Activated T-cell treated with anti-CD3 and anti-CD28 coated beads, Interleukin-2, amount 50 U/mL, for 4 hours (primary cell): Measurements from ENCODE around the gene BCL2L1. TPM values are rescaled to one million over a fixed set of nuclear protein-coding genes. Genes with fewer than 3 reads are reported as not detected.

Source experiments
- ATAC-seq, 2 donors: fragments of 200-7000 bp; cut with Tn5 transposase; one replicate each; pipeline ENCODE4 v1.10.0; 2021
- DNase-seq: peaks from one replicate; pipeline ENCODE4 v3.0.0-alpha.2; 2020
- H3K27me3 Mint-ChIP-seq: one replicate; pipeline ENCODE4 v1.8.0; 2021; ENCODE audit warnings: low read depth, mixed read lengths
- H3K36me3 Mint-ChIP-seq: one replicate; pipeline ENCODE4 v1.8.0; 2022; ENCODE audit warnings: mixed read lengths; ENCODE audit not compliant: insufficient read depth
- H3K4me1 Mint-ChIP-seq: one replicate; pipeline ENCODE4 v1.8.0; 2021; ENCODE audit warnings: low read depth, mixed read lengths
- H3K4me3 Mint-ChIP-seq: one replicate; pipeline ENCODE4 v1.8.0; 2021; ENCODE audit warnings: mild to moderate bottlenecking, moderate library complexity, mixed read lengths
- H3K9me3 Mint-ChIP-seq: one replicate; pipeline ENCODE4 v1.8.0; 2021; ENCODE audit warnings: mixed read lengths
- total RNA-seq, 3 donors: library from RNA; stranded (reverse); gene quantifications; one replicate each; pipeline ENCODE4 v1.2.1, GENCODE V29; 2021

BCL2L1 gene
- total RNA-seq, 3 donors from 2014 or later = 237 to 274 (median 248) TPM

- Mint-ChIP-seq H3K9me3 (no peaks in the 10 kb centered on the region), H3K4me1 (peaks cover 63% of the 10 kb centered on the region), H3K27me3 (no peaks in the 10 kb centered on the region), H3K4me3 (no peak overlapping the region), H3K36me3 (peaks cover 37% of the 10 kb centered on the region)
- ATAC-seq (no peak), DNase-seq (no peak)
These were observed 24.3 kb downstream of the BCL2L1 start for GRCh38 chr20:31698243-31698802.

DNA sequence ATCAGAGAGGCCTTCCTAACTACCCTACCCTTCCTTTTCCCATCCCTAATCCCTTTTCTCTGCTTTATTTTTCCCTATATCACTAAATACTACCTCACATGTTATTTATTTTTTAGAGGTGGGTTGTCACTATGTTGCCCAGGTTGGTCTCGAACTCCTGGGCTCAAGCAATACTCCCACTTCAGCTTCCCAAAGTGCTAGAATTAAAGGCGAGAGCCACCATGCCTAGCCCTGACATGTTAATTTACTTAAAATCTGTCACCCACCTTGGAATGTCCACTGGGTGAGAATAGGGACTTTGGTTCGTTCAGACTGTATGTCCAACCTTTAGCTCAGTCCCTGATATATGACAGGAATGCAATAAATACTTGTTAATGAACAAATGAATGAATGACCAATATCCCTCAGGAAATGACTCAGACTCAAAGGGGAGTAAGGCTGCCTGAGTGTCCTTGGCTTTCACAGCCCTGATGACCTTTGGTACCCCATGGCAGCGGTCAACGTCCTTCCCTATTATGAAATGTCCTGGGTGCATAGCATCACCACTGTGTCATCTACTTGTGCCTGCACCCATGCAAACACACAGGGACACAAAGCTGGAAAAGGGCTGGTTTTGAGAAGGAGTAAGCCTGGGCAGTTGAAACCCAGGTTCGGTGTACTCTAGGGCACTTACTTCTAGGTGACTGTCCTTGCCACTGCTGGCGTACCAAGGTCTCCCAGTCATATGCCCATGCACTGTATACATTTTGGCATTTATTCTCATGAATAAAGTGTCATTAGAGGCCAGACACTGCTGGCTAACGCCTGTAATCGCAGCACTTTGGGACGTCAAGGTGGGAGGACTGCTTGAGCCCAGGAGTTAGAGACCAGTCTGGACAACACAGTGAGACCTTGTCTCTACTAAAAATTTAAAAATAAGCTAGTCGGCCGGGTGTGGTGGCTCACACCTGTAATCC is 26.5 kb downstream of the BCL2L1 start:
- no peak for ATAC-seq
- Mint-ChIP-seq H3K36me3 (peaks cover 35% of the 10 kb centered on the region), H3K4me3 (no peak overlapping the region), H3K9me3 (no peaks in the 10 kb centered on the region), H3K4me1 (peaks cover 66% of the 10 kb centered on the region), H3K27me3 (no peaks in the 10 kb centered on the region)
- no peak for DNase-seq

- peaks cover 64% of the 10 kb centered on the region for H3K4me1 Mint-ChIP-seq
- H3K4me3 Mint-ChIP-seq = no peak overlapping the region
- DNase-seq (no peak), ATAC-seq (no peak)
- no peaks in the 10 kb centered on the region for H3K9me3 Mint-ChIP-seq
- H3K36me3 Mint-ChIP-seq = peaks cover 29% of the 10 kb centered on the region
- H3K27me3 Mint-ChIP-seq = no peaks in the 10 kb centered on the region
These were observed 27.6 kb downstream of the BCL2L1 start for GRCh38 chr20:31694842-31695593.

DNA sequence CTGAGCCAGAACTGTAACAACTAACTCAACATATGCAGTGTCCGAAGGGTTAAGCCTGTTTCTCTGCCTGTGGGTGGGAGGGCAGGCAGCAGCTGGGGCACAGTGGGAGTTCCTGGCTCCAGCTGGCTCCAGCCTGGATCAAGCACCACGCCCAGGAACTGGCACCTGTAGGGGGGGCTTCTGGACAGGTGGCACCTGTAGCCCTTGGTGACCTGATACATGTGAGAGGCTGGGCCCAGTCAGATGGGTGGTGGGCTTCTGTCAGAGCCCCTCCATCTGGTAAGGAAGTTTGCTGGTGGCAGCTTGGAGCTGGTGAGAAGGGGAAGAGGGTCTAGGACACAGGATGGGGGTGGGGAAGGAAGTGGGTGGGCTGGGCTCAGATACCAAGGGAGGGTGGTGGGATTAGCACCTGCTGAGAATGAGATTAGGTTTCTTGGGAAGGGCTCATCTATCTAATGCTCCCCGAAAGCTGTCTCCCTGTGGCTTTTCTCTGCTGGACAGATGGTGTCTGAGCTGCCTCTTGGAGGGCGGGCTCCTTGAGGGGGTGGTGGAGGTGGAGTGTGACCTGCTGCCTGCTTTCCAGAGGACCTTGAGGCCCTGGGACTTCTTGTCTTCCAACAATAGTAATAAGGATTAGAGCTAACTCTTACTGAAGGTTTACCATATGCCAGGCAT is 28.5 kb downstream of the BCL2L1 start:
- no peaks in the 10 kb centered on the region for H3K27me3 Mint-ChIP-seq
- no peak overlapping the region for H3K4me3 Mint-ChIP-seq
- H3K4me1 Mint-ChIP-seq = peaks cover 55% of the 10 kb centered on the region
- H3K9me3 Mint-ChIP-seq = no peaks in the 10 kb centered on the region
- no peak for DNase-seq
- peaks cover 24% of the 10 kb centered on the region for H3K36me3 Mint-ChIP-seq
- no peak for ATAC-seq

- Mint-ChIP-seq H3K9me3 (no peaks in the 10 kb centered on the region), H3K4me3 (no peak overlapping the region), H3K4me1 (peaks cover 54% of the 10 kb centered on the region), H3K36me3 (peaks cover 27% of the 10 kb centered on the region), H3K27me3 (no peaks in the 10 kb centered on the region)
- DNase-seq (no peak), ATAC-seq (no peak)
These were observed 29.3 kb downstream of the BCL2L1 start for GRCh38 chr20:31693402-31693801.

GRCh38 chr20:31691646-31692275 is 30.9 kb downstream of the BCL2L1 start:
- no peak for DNase-seq
- H3K9me3 Mint-ChIP-seq = no peaks in the 10 kb centered on the region
- H3K4me3 Mint-ChIP-seq = no peak overlapping the region
- ATAC-seq = no peak
- H3K27me3 Mint-ChIP-seq = no peaks in the 10 kb centered on the region
- H3K4me1 Mint-ChIP-seq = peaks cover 55% of the 10 kb centered on the region
- peaks cover 37% of the 10 kb centered on the region for H3K36me3 Mint-ChIP-seq

- H3K9me3 Mint-ChIP-seq = no peaks in the 10 kb centered on the region
- H3K36me3 Mint-ChIP-seq = peaks cover 42% of the 10 kb centered on the region
- no peaks in the 10 kb centered on the region for H3K27me3 Mint-ChIP-seq
- no peak overlapping the region for H3K4me3 Mint-ChIP-seq
- H3K4me1 Mint-ChIP-seq = peaks cover 62% of the 10 kb centered on the region
- ATAC-seq (no peak), DNase-seq (no peak)
These were observed 32.5 kb downstream of the BCL2L1 start for GRCh38 chr20:31690124-31690666.

DNA sequence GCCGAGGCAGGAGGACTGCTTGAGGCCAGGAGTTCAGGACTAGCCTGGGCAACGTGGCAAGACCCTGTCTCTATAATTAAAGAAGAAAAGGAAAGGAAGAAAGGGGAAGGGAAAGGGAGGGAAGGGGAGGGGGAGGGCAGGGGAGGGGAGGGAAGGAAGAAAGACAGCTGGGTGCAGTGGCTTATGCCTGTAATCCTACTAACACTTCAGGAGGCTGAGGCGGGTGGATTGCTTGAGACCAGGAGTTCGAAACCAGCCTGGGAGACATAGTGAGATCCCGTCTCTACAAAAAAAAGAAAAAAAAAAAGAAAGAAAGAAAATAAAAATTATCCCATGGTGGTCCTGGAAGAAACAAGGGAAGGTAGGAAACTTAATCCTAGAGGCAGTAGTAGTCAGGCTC is 33.5 kb downstream of the BCL2L1 start:
- H3K4me3 Mint-ChIP-seq = no peak overlapping the region
- H3K9me3 Mint-ChIP-seq = no peaks in the 10 kb centered on the region
- DNase-seq (no peak), ATAC-seq (no peak)
- no peaks in the 10 kb centered on the region for H3K27me3 Mint-ChIP-seq
- peaks cover 62% of the 10 kb centered on the region for H3K4me1 Mint-ChIP-seq
- H3K36me3 Mint-ChIP-seq = peaks cover 44% of the 10 kb centered on the region

DNA sequence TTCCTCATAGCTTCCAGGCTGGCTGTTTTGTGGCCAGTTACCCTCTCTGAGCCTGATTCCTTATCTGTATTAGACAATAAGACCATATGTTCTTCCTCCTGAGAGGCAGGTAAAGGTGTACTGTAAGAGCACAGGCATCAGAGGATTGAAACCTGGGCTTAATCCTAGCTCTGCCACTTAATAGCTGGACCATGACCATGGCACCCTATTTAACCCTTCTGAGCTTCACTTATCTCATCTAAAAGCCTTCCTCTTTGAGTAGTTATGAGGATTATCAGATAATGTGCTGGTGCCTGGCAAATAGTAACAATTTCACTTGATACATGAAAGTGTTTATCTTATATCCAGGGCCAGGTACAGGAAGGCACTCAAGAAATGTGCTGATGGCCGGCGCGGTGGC is 34.9 kb downstream of the BCL2L1 start:
- H3K9me3 Mint-ChIP-seq = no peaks in the 10 kb centered on the region
- DNase-seq = no peak
- H3K4me3 Mint-ChIP-seq = no peak overlapping the region
- no peak for ATAC-seq
- peaks cover 55% of the 10 kb centered on the region for H3K36me3 Mint-ChIP-seq
- no peaks in the 10 kb centered on the region for H3K27me3 Mint-ChIP-seq
- H3K4me1 Mint-ChIP-seq = peaks cover 69% of the 10 kb centered on the region

- ATAC-seq (no peak), DNase-seq (no peak)
- peaks cover 58% of the 10 kb centered on the region for H3K36me3 Mint-ChIP-seq
- H3K27me3 Mint-ChIP-seq = no peaks in the 10 kb centered on the region
- H3K9me3 Mint-ChIP-seq = no peaks in the 10 kb centered on the region
- H3K4me3 Mint-ChIP-seq = no peak overlapping the region
- H3K4me1 Mint-ChIP-seq = peaks cover 72% of the 10 kb centered on the region
These were observed 36.6 kb downstream of the BCL2L1 start for GRCh38 chr20:31685853-31686643.

GRCh38 chr20:31684153-31685015 is 38.3 kb downstream of the BCL2L1 start:
- peak in 1 of 2 donors; percentile 41 for ATAC-seq
- peaks cover 82% of the 10 kb centered on the region for H3K4me1 Mint-ChIP-seq
- DNase-seq = no peak
- H3K9me3 Mint-ChIP-seq = no peaks in the 10 kb centered on the region
- no peak overlapping the region for H3K4me3 Mint-ChIP-seq
- H3K27me3 Mint-ChIP-seq = no peaks in the 10 kb centered on the region
- peaks cover 66% of the 10 kb centered on the region for H3K36me3 Mint-ChIP-seq

GRCh38 chr20:31682927-31683326 is 39.7 kb downstream of the BCL2L1 start:
- H3K9me3 Mint-ChIP-seq = no peaks in the 10 kb centered on the region
- no peaks in the 10 kb centered on the region for H3K27me3 Mint-ChIP-seq
- H3K4me1 Mint-ChIP-seq = peaks cover 91% of the 10 kb centered on the region
- DNase-seq (no peak), ATAC-seq (no peak)
- peaks cover 72% of the 10 kb centered on the region for H3K36me3 Mint-ChIP-seq
- no peak overlapping the region for H3K4me3 Mint-ChIP-seq
